ENCODE measurements around the gene GAB2. TPM values are rescaled to one million over a fixed set of nuclear protein-coding genes. Genes with fewer than 3 reads are reported as not detected.
"Not testable (repeated sequence)": the region's sequence is repeated elsewhere in the genome, so short reads cannot be mapped to it uniquely, and the experiment has no call there.

GAB2 gene
- total RNA-seq, 1 donor from 2014 or later: 27.0 TPM

DNA sequence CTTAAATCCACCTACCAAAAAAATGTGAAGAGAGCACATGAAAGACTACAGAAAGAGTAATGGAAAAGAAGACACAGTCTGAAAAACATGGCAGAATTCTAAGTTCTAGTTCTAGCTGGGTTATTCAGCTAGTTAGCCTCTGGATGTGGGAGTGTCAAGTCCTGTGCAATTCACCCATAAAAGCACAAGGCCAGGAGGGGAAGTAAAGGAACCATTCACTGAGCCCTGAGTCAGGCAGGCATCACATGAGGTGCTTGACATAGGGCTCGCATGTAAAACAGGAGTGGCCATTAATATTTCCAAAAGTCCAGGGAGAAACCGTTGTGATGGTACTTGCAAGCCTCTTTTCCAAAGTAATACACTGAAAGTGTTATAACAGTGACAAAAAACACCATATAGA is 103.7 kb downstream of the GAB2 start:
- no peak for DNase-seq (ENCODE audit: low spot score)

DNA sequence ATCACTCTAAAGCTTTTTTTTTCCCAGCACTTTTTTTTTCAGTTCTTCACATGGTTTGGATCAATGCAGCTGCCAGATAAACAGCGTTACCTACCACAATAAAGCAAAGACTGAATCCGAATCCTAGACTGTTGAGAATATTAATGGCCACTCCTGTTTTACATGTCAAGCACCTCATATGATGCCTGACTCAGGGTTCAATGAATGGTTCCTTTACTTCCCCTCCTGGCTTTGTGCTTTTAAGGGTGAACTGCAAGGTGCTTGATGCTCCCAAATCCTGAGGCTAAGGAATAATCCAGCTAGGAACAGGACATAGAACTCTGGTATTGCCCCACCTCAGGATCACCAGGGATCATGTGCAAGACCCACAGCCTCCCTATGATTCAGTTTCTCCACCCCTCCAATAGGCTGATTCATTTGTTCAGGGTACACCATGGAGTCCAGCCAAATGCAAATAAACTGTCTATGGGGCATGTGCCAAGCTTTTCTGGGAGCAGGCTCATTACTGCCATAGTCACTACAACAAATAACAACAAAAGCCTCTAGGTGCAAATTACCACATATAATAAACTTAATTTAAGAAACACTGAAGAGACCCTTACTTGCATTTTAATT is 104.3 kb downstream of the GAB2 start:
- peak; percentile 32 for DNase-seq (ENCODE audit: low spot score)

- DNase-seq (ENCODE audit: low spot score): no peak
Observed at GRCh38 chr11:78312712-78313111, 104.9 kb downstream of the GAB2 start.

- DNase-seq (ENCODE audit: low spot score): no peak
Observed at GRCh38 chr11:78311702-78312371, 105.8 kb downstream of the GAB2 start.

DNA sequence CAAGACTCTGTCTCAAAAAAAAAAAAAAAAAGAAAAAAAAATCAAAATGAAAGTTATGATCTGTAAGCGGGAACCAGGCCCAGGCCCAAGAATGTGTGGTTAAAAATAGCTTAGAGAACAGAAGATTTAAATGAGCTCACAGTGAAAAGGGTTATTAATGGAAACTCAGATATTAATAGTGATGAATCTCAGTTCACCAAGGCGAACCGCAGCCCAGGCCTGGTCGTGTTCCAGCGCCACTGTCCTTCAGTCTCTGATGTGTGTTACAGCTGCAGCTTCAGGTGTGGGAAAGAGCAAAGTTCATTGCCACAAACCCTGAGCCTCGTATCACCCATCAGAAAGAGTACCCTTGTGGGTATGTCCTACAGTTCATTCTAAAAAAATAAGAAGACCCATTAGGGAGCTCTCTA is 107.1 kb downstream of the GAB2 start:
- DNase-seq (ENCODE audit: low spot score): peak; percentile 56

GRCh38 chr11:78304201-78304600 is 113.4 kb downstream of the GAB2 start:
- no peak for DNase-seq (ENCODE audit: low spot score)

- no peak for DNase-seq (ENCODE audit: low spot score)
Observed at GRCh38 chr11:78300108-78300839, 117.3 kb downstream of the GAB2 start.

DNA sequence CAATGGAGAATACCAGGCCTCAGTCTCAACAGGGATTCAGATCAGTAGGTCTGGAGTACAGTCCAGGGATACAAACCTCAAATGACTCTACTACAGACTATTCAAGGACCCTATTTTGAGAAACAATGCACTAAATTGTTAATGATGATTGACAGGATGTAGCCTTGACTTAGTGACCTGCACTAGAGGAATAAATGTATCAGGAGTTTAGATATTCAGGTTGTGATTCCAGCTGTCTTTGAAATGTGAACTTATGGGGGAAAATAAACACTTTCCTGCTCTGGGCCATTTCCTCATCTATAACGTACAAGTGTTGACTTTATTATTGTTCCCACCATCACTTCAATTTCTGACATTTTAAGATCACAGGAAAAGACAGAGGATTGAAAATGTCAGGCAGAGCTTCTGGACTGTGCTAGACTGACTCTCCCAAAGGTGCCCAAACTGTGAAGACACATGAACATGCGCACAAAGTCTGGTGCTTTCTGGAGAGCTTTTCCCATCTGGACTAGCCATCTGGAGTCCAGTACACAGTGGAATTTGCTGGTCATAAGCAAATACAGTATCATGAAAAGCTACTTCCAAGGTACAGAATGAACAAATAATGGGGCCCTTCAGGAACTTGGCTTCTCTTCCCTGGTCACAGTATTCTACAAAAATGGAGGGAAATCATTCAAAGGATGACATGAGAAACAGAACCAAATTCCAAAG is 118.5 kb downstream of the GAB2 start:
- no peak for DNase-seq (ENCODE audit: low spot score)

GRCh38 chr11:78298291-78298771 is 119.3 kb downstream of the GAB2 start:
- DNase-seq (ENCODE audit: low spot score): no peak

- no peak for DNase-seq (ENCODE audit: low spot score)
Observed at GRCh38 chr11:78295991-78296930, 121.4 kb downstream of the GAB2 start.

DNA sequence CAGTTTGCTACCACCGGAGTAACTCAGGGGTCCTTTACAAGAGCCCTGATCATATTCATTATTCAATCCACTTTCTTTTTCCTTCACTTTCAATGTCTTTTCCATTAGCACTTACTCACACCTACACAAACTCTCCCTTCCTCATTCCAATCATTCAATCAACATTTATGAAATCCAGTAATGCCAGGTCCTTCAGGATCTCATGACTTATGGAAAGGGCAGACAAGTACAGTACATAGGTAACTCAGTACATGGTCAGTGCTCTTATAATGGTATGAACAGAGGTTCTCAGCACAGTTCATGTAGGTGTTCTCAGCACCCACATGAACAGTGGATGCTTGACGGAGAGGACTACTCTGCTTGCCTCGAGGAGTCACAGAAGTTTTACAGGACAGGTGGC is 122.3 kb downstream of the GAB2 start:
- DNase-seq (ENCODE audit: low spot score): no peak

DNA sequence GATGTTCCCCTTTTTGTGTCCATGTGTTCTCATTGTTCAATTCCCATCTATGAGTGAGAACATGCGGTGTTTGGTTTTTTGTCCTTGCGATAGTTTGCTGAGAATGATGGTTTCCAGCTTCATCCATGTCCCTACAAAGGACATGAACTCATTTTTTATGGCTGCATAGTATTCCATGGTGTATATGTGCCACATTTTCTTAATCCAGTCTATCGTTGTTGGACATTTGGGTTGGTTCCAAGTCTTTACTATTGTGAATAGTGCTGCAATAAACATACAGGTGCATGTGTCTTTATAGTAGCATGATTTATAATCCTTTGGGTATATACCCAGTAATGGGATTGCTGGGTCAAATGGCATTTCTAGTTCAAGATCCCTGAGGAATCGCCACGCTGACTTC is 123.5 kb downstream of the GAB2 start:
- not testable (repeated sequence) for DNase-seq (ENCODE audit: low spot score)

- DNase-seq (ENCODE audit: low spot score): no peak
Observed at GRCh38 chr11:78293536-78293935, 124.1 kb downstream of the GAB2 start.

GRCh38 chr11:78292109-78292803 is 125.4 kb downstream of the GAB2 start:
- DNase-seq (ENCODE audit: low spot score): no peak

DNA sequence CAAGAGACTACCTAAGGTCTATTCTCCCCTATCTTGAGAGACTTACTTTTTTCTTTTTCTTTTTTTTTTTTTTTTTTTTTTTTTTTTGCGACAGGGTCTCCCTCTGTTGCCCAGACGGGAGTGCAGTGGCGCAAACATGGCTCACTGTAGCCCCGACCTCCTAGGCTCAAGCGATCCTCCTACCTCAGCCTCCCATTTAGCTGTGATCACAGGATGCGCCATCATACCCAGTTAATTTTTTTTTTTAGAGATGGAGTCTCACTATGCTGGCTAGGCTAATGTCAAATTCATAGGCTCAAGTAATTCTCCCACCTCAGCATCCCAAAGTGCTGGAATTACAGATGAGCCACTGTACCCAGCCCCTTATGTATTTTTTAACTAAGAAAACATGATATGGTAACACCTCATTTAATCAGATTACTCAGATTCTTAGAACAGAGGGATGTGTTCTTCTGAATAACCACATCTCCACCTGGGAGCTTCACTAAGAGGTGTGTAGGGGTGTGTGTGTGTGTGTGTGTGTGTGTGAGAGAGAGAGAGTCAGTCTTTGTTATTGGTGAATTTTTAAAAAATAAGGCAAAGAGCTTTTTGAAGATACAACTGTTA is 126.0 kb downstream of the GAB2 start:
- no peak for DNase-seq (ENCODE audit: low spot score)

DNA sequence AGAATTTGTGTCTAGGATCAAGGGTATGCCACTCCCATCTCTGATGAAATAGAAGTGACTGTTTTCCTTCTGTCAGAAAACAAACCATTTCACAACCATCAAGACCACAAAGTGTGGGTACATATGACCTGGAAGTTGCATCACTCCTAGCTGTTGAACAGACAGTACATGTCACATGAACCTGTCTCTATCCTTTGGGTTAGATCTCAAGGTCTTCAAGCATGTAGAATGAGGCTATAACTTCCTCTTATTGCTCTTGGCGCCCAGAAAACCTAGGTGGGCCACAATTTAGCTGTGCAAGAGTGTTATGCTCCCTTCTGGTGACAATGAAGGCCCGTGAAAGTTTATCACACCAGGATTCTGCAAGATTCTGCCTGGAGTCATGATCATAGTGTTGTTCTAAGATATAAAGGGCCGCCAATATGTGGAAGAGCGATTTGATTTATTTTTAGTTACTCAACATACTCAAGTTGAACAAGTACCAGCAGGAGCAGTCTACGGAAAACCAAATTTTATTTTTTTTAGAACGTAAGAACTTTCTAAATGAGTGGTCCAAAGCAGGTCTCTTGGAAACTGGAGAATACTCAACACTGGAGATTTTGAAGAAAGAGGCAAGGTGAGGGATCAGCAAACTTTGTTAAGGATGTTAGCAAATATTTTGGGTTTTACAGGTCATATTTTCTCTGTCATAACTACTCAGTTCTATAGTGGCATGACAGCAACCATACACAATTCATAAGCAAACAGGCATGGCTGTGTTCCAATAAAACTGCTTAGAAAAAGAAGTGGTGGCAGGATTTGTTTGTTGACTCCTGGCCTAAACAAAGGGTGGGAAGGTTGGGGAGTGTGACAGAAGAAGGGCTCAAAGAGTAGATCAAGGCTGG is 127.1 kb downstream of the GAB2 start:
- peak; percentile 46 for DNase-seq (ENCODE audit: low spot score)

DNA sequence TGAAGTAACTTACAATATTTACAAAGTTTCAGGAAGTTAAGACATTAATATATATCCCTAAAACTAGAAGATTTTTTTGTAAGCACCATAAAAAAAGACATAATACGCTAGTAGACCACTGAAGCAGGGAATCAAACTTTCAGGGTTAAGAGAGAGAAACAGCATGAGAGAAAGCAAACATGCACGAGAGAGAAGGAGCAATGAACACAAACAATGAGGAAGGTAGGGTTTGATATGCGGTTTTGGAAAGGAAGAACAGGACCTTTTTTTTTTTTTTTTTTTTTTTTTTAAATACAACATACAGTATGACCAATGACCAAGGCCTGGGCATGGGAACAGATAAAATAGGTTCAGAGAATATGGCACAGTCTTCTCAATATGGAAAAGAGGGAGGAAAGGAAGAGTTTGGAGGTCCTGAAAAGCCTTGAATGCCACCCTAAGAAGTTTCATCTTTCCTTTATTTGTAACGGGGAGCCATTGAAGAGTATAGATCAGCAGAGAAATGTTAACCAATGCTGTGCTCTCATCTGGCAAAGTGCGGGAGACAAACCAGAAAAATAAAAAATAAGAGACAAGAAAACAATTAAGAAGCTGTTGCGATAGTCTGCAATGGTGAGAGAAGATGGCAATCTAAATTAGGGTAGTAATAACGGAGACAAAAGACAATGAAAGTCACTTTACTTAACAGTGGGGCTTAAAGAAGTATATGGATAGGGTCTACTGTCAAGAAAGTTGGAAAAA is 127.9 kb downstream of the GAB2 start:
- DNase-seq (ENCODE audit: low spot score): no peak

DNA sequence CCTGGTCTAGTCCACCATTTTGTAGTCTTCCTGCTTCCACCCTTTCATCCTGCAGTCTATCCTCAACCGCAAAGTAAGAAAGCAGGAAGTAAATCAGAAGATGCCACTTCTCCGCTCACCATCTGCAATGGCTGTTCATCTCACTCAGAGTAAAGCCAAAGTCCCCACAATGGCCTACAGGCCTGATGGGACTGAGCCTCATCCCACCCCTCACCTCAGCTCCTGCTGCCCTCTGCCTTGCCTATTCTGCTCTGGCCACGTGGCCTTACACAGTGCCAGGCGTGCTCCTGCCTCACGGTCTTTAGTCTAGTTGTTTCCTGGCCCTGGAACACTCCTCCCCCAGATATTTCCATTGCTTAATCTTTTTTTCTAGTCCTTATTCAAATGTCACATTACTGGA is 133.4 kb downstream of the GAB2 start:
- no peak for DNase-seq (ENCODE audit: low spot score)
